ENCODE measurements around the gene MMS22L.

DNA sequence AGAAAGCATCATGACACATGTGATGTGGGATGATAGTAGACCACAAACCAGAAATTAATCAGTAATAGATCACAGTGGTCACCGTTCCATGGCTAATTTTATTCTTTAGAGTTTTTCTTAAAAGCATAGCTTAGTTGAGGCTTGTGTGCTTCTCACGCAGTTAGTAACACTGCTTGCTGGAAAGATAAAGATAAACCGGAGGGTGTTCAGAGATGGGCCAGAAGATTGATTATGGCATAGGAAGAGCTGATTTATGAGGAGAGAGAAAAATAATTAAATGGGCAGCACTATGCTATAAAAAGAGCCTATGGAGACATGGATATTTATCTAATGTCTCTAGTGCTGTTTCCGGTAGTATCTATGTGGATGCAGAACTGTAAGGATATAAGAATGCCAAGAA is 173.6 kb downstream of the MMS22L start:
- TF ChIP-seq, protein P1, sequence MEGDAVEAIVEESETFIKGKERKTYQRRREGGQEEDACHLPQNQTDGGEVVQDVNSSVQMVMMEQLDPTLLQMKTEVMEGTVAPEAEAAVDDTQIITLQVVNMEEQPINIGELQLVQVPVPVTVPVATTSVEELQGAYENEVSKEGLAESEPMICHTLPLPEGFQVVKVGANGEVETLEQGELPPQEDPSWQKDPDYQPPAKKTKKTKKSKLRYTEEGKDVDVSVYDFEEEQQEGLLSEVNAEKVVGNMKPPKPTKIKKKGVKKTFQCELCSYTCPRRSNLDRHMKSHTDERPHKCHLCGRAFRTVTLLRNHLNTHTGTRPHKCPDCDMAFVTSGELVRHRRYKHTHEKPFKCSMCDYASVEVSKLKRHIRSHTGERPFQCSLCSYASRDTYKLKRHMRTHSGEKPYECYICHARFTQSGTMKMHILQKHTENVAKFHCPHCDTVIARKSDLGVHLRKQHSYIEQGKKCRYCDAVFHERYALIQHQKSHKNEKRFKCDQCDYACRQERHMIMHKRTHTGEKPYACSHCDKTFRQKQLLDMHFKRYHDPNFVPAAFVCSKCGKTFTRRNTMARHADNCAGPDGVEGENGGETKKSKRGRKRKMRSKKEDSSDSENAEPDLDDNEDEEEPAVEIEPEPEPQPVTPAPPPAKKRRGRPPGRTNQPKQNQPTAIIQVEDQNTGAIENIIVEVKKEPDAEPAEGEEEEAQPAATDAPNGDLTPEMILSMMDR (conservative IDR thresholded peaks at IDR 0.05; ENCODE audit: low read depth, low read length): no peak
- no peak for TF ChIP-seq EZH2 (IDR thresholded peaks at IDR 0.05; ENCODE audit: low read length, unreplicated experiment)
